NK-92 (cell line): Measurements from ENCODE around the gene UFSP1.

ENCODE experiments used
- DNase-seq: peaks from one replicate; lab custom pipeline; 2025; ENCODE audit not compliant: unreplicated experiment; lab: John Stamatoyannopoulos, UW

The UFSP1 gene

GRCh38 chr7:100895956-100896731, 6.6 kb upstream of the UFSP1 start:
- no peak for DNase-seq

- no peak for DNase-seq
These were observed 6.1 kb upstream of the UFSP1 start, which contains the start of gene ACHE for GRCh38 chr7:100895701-100895955. Gene ACHE, minus strand, starts transcription at chr7:100895888. Its CDS starts 1,656 bp downstream, at chr7:100894232.

GRCh38 chr7:100894860-100895700, 5.6 kb upstream of the UFSP1 start:
- no peak for DNase-seq

GRCh38 chr7:100893910-100894721, 4.6 kb upstream of the UFSP1 start:
- DNase-seq = no peak

- no peak for DNase-seq
These were observed 3.9 kb upstream of the UFSP1 start for GRCh38 chr7:100893318-100893895.

- no peak for DNase-seq
These were observed 3.1 kb upstream of the UFSP1 start for GRCh38 chr7:100892364-100893317.

GRCh38 chr7:100891568-100892247, 2.2 kb upstream of the UFSP1 start:
- no peak for DNase-seq

GRCh38 chr7:100890653-100891567, 1.4 kb upstream of the UFSP1 start:
- DNase-seq = no peak

- DNase-seq = no peak
These were observed 1.1 kb downstream of the UFSP1 start for GRCh38 chr7:100888291-100888987.

GRCh38 chr7:100887516-100888290, 1.8 kb downstream of the UFSP1 start:
- no peak for DNase-seq

GRCh38 chr7:100886936-100887515, 2.5 kb downstream of the UFSP1 start:
- no peak for DNase-seq

GRCh38 chr7:100886142-100886935, 3.2 kb downstream of the UFSP1 start:
- DNase-seq = no peak

GRCh38 chr7:100885440-100886141, 3.9 kb downstream of the UFSP1 start:
- no peak for DNase-seq

GRCh38 chr7:100884736-100885439, 4.6 kb downstream of the UFSP1 start:
- DNase-seq = no peak
